Suprapubic skin (tissue), 3 donors: ENCODE measurements around the gene PRR35.

Source experiments
- EP300 ChIP-seq: sonication (generic); formaldehyde crosslinking; IDR thresholded peaks from one replicate; pipeline ENCODE4 v1.6.1; 2017; ENCODE audit warnings: antibody characterized with exemption
- POLR2A ChIP-seq, 2 donors: fragments of 450-650 bp; IDR thresholded peaks; one replicate each; pipeline ENCODE4 v1.6.1; 2017; ENCODE audit warnings: antibody characterized with exemption in 2 of 2, mild to moderate bottlenecking in 2 of 2, moderate library complexity in 2 of 2
- TF ChIP-seq, protein P1 (sequence below), 2 donors: fragments of 200-600 bp in 1 of 2; fragments of 450-650 bp in 1 of 2; sonication (generic) in 1 of 2; IDR thresholded peaks; one replicate each; pipeline ENCODE4 v1.5.1; 2016 to 2019; ENCODE audit warnings: antibody characterized with exemption in 2 of 2, mild to moderate bottlenecking in 1 of 2, moderate library complexity in 1 of 2

DNA sequence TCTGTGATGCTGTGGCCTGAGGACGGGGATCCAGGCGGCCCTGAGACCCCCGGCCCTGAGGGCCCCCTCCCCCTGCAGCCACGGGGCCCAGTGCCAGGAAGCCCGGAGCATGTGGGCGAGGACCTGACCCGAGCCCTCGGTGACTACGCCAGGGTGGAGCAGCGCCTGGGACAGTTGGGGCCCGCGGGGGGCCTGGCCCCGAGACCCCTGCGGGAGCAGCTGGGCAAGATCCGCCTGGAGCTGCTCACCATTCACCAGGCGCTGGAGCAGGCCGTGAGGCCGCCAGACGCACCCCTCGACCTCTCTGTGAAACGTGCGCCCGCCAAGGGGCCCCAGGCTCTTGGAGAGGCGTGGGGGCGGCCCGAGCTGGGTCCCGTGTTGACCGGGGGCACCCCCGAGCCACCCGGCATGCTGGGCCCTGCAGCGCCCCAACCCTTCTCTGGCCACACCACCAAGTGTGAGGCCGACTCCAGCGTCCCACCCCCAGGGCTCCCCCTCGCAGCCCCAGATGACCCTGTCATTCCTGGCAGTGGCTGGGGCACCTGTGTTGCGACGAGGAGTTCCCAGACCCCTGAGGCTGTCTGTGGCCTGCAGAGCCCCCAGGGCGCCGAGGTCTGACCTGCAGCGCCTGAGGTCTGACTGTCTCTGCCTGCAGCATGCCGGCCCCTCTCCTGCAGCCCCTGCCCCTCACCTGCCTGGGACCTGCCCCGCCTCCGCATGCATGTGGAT is 4.7 kb downstream of the PRR35 start:
- TF ChIP-seq POLR2A (IDR thresholded peaks at IDR 0.05) (no peak), EP300 (no peak)
- TF ChIP-seq, protein P1, sequence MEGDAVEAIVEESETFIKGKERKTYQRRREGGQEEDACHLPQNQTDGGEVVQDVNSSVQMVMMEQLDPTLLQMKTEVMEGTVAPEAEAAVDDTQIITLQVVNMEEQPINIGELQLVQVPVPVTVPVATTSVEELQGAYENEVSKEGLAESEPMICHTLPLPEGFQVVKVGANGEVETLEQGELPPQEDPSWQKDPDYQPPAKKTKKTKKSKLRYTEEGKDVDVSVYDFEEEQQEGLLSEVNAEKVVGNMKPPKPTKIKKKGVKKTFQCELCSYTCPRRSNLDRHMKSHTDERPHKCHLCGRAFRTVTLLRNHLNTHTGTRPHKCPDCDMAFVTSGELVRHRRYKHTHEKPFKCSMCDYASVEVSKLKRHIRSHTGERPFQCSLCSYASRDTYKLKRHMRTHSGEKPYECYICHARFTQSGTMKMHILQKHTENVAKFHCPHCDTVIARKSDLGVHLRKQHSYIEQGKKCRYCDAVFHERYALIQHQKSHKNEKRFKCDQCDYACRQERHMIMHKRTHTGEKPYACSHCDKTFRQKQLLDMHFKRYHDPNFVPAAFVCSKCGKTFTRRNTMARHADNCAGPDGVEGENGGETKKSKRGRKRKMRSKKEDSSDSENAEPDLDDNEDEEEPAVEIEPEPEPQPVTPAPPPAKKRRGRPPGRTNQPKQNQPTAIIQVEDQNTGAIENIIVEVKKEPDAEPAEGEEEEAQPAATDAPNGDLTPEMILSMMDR (IDR thresholded peaks at IDR 0.05) = no peak
